HG03175 (cell line): ENCODE data around the gene USP20.

Experiments used
- ATAC-seq: cut with Tn5 transposase; IDR thresholded peaks from one replicate; pipeline ENCODE4 v1.9.1; 2021; ENCODE audit warnings: mild to moderate bottlenecking, moderate library complexity; ENCODE audit not compliant: unreplicated experiment

The USP20 gene

DNA sequence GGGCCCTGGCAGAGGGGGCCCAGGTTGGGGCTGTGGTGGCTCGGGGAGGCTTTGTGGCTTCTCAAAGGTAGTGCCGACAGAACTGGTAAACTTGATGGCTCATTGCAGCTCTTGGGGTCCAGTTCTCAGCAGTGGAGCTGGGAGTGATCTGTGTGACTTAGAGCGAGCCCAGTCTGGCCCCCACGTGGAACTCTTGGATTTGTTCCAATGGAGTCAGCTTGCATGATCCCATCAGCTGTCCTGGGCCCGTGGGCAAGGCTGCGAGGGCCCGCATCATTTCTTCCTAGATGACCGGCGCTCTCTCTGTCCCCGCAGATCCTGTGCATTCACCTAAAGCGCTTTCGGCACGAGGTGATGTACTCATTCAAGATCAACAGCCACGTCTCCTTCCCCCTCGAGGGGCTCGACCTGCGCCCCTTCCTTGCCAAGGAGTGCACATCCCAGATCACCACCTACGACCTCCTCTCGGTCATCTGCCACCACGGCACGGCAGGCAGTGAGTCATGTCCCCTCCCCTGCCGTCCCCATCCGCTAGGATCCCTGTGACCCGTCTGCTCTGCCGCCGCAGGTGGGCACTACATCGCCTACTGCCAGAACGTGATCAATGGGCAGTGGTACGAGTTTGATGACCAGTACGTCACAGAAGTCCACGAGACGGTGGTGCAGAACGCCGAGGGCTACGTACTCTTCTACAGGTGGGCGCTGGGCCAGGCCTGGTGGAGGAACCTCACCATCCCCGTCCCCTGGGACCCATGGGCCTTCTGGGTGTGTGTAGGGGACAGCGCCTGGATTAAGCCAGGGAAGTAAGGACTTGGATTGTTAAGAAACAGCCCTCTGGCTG is 39.2 kb downstream of the USP20 start:
- ATAC-seq: no peak

DNA sequence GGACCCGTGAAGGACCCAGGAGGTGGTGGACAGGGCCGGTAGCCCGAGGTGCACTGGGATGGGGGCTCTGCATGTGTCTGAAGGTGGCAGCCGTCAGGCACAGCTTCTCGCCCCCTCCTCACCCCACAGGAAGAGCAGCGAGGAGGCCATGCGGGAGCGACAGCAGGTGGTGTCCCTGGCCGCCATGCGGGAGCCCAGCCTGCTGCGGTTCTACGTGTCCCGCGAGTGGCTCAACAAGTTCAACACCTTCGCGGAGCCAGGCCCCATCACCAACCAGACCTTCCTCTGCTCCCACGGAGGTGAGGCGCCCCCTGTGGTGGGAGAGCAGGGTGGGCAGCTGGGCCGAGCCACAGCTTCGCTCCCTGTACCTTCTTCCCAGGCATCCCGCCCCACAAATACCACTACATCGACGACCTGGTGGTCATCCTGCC is 39.9 kb downstream of the USP20 start:
- no peak for ATAC-seq

DNA sequence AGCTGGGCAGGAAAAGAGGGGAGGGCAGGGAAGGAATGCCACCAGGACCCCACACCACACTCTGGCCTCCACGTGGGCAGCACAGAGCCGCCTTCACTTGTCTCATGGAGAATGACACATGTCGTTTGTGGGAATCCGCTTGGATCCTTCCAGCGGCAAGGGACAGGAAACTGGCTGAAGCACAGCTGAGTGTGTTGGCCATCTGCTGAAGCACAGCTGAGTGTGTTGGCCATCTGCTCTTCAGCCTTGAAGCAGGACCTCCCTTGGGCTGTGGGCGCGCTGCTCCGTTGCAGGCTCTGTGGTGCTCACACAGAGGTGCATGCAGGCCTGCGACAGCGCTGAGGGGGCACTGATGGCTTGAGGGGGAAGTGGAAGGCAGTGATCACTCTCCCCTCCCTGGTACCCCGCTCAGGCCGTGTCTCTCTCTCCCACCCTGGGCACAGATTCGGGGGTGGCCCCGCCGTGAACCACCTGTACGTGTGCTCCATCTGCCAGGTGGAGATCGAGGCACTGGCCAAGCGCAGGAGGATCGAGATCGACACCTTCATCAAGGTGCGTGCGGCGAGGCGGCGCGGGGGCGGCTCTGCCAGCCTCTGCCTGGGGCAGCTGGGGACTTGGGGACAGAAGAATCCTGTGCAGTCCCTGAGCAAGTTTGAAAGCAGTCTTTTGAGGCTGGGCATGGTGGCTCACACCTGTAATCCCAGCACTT is 40.6 kb downstream of the USP20 start:
- no peak for ATAC-seq

DNA sequence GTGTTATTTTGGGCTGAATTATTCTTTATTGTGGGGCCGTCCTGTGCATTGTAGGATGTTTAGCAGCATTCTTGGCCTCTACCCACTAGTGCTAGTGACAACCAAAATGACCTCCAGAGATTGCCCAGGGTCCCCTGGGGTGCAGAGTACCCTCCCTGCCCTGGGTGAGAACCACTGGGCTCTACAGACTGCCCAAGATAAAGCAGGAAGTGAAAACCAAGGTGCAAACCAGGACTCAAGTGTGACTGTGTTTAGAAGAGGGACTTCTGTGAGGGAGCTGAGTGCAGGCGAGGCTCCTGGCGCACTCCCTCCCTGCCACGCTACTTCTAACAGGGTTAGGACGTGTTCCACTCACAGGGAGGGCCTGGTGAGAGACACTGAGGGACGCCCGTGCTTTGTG is 41.6 kb downstream of the USP20 start:
- ATAC-seq: no peak

DNA sequence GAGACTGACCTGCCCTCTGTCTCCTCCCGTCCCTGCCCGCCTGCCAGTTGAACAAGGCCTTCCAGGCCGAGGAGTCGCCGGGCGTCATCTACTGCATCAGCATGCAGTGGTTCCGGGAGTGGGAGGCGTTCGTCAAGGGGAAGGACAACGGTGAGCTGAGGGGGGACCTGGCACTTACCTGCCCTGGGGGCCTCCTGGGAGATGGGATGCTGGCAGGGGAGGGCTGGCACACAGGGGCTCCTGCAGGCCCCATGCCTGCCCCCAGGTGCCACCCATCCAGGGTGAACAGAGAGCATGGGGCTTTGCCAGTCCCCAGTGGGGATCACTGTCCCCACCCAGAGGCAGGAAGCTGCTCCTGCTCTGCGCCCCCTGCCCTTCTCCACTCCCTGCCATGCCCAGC is 43.0 kb downstream of the USP20 start:
- ATAC-seq: no peak

DNA sequence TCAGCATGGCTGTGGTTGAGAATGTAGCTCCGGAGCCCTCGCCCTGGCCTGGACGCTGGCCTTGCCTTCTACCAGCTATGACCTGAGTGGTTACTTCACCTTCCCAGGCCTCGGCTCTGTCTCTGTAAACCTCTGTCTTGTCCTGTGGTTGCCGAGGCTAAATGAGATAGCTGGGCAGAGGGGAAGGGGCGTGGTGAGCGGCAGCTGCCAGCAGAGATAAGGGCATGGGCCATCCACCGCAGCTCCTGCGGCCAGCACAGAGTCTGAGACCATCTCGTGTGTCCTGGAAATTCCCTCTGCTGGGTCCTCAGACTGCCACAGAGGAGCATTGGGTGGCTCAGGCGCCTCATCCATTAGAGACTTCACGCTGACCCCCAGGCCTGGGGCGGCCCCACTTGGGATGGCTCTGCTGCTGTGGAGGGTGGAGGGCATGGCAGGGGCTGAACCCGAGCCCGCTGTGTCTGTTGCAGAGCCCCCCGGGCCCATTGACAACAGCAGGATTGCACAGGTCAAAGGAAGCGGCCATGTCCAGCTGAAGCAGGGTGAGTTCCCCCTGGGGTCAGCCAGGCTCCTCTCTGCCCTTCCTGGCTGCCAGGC is 43.9 kb downstream of the USP20 start:
- no peak for ATAC-seq

DNA sequence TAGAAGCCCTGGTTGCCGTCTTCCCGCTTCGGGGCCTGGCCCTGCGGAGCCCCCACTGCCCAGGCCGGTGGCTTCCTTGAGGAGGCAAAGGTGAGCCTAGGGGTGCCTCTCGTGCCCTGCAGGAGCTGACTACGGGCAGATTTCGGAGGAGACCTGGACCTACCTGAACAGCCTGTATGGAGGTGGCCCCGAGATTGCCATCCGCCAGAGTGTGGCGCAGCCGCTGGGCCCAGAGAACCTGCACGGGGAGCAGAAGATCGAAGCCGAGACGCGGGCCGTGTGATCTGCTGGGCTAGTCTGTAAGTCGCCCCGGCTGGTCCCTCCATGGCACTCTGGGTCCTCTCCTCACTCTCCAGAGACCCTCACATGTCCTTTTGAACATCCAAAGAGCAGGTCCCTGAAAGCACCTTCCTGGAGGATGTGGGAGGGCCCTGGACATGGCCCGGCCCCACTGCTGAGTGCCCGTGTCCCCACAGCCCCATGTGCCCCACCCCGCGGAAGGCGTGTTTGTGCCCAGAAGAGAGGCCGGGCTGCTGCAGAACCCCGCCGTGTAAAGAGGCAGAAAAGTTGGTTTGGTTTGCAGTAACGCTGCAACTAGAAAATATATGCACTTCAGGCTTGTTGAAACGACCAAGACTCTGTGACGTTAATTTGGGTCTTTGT is 44.9 kb downstream of the USP20 start:
- no peak for ATAC-seq

DNA sequence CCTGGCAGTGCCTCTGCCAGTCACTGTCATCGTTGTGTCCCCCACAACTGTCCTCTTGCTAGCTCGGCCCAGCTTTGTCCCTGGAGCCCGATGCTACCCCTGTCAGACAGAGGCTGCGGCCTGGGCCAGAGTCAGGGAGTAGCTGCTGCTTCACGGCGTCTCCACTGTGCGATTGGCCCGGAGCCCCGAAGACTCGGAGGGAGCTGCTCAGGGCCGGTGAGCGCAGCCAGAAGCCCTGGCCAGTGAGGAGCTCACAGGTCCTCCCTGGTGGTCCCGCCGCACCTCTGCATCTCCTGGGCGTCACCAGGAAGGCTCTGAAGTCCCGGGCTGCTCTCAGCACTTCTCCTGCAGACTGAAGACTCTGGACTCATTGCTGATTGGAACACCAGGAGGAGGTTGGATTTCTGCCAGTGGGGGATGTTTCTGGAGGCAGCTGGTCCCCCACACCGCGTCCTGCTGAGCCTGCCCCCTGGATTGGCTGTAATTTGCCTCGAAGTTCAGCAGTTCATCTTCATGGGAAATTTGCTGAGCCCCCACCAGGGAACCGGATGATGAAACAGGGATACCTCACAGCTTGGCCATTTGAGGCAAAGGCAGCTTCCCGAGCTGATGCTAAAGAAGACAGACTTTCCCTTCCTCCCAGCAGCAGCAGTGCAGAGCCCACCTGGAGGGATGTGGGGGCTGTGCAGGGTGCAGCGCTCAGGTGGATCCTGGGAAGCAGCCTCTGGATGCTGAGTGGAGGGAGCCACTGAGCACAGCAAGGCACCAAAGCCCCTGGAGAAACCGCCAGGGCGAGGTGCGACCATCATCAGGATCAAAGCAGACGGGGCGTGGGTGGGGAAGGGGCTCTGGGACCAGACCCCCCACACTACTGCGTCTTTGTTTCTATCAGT is 45.6 kb downstream of the USP20 start:
- ATAC-seq: no peak

DNA sequence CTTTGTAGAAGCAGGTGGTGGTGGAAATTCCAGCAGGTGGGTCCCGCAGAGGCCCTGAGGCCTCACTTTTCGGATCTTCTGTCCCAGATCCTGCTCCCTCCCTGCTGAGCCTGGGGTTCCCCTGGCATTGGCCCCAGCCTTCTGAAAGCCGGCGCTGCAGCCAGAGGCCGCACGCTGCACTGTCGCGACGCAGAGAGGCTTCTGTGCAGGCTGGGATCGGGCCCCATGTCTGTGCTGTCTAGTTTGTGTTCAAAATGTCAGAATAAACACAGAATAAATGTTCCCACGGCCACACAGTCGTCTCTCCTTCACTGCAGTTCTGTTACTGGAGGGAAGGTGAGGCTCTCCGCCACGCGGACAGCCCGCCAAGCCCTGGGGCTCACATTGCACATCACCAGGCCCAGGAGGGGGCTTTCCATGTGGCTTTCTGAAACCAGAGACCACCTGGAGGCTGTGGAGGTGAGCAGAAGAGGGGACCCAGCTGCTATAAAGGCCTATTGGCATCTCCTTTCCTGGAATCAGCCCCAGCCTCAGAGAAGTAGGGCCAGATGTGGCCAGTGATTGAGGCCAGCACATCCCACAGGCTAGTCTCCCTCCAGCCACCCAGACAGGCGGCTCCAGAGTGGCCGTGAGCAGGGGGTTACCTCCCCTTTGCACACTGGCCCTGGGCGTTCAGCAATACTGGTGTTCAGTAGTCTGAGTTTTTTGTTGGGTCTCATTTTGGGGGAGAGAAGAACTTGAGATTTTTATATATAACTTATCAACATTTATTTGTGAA is 46.5 kb downstream of the USP20 start:
- ATAC-seq: no peak

DNA sequence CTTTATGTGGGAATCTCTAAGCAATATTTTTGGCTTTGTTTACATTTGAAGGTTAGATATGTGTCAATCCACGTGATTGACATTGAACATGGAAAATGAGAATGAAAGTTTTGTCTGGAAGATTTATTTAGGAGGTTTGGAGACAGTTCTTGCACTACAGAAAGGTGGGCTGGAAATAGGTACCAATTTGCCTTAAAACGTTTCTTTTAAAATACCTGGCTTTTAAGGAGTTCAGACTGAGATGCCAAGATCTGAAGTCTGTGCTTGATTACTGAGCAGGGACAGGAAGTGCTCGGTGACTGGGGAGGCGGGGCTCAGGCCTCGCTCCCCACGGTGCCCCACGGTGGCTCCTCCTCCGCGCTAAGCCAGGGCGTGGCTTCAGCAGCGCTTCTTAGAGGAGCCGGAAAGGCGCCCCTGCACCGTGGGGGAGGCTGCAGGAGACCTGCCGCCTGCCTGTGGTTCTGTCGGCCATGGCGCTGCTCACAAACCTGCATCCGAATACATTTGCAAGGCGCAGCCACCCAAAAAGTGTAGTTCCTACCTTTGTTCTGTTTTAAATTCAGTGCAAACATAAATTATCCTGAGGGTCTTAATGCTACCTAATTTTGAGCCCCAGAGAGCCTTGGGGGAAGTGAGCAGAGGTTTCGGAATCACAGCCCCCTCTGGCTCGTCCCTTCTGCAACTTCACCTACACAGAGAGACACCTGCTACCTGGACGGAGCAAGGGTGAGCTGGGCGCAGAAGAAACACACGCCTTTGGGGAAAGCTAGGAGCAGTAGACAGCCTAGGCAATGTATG is 49.2 kb downstream of the USP20 start:
- ATAC-seq: peak; percentile 57

DNA sequence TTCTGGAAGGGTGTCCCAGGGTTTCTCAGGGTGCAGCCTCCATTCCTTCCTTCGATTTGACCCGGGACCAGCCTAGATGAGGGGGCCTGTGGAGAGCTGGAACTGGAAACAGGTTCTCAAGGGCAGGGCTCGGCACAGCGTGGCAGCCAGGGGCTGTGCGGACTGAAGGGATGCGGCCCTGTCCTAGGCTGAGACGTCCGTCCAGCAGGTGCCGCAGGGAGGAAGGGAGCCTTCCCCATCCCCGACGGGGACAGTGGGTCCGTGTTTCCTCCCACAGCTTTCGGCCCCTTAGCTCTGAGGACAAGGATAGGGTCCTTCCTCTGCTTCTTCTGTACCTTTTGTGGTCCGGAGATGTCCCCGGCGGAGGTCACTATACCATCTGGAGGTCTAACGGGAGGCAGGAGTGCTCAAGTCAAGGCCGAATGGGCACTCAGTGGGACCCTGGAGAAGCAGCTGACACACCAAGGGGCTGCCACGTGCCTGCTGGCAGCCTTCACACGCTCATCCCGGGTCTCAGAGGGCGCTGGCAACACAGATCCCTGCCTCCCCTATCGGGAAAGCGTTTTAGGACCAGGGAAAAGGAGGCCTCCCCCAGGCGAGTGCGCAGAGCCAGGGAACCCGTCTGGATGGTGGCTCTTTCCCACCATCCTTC is 49.9 kb downstream of the USP20 start:
- ATAC-seq: no peak

DNA sequence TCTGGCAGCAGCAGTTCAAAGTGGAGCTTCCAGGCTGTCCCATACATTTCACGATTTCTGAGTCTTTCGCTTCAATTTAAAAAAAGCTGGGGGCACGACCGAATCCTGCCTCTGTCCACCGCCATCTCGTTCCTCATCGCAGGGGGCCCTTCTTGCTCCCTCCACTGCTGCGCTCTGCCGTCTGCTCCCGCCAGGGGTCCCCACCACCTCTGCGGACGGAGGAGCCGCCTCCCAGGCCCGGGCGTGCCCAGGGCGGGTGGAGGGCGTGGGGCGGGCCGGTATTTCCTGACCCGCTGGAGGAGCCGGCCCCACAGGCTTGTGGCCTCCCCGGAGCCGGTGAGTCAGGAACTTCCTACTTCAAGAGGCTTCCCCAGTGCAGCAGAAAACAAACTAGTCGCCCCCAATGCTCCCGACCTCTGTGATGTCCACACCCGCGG is 50.4 kb downstream of the USP20 start:
- ATAC-seq: peak; percentile 19

DNA sequence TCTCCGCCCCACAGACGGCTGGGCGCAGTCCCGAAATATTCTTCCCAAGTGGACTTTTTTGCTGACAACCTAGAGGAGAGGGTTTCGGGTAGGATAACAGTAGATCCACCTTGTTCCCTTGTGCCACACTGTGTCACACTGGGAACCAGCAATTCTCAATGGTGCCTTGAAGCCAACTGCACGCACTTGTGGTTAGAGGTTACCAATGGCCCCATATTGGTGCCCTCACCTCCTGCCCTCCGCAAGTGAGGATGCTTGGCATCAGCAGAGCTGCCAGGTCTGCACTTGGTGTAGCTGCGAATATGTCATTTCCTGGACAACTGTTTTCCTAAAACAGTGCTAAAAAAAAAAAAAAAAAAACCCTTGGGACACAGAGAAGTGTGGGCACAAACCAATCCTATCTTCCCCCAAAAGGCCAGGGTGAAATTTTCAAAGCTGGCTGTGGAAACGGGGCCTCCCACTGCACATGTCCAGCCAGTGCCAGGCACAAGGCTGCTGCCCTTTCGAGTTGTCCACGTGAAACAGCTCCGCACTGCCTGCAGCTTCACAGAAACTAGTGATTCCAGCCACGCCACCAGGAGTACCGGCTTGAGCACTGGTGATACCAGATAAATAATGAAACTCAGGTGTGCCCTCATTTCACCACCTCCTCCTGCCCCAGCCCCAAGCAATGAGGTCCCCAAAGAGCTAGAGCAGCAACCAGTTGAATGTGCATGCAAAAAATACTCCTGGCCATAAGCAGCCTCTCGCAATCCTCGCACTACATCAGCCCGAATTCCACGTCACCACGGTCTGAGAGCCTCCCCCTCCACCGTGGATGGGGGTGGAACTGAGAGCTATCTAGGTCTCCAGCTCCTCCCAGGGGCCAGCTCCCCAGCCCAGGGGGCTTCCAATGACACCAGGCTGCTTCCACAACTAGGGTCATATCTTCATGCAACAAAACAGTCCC is 51.2 kb downstream of the USP20 start:
- ATAC-seq: no peak

DNA sequence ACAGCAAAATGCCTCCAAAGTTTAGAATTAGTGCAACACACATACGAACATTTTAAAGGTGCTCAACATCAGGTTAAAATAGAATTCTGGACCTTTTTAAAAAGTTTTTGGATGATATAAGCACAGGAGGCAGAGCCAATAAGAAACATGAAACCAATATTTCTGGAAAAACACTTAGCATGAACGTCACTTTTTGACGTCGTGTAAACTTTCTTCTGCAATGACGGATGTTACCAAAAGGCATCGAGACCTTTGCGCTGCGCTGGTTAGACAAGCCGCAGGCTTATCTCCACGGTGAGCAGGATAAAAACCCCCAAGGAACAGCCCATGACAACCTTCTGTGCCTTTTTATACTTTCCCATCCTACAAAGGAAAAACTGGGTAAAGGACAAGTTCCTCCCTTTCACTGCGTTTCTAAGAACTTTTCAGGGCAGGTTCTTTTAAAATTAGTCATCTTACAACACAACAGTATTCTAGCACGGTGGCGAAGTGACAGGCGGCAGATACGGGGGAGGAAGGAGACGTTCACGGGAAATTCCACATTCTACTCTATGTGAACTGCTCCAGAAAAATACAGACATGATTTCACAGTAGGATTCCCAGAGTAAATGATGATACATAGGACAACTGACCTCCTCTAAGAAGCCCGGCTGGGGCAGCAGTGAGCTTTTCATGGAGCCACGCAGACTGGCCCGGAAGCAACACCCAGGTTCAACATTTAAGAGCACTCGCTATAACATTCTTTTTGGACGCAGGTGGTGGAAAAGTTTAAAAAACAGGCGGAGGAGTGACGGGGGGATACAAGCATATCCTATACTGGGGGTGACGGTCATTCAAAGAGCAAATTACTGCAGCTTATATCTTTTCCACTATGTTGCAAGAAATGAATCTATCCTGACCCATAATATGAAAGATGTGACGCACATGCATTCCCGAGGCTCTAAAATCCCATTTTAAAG is 52.4 kb downstream of the USP20 start:
- ATAC-seq: no peak

DNA sequence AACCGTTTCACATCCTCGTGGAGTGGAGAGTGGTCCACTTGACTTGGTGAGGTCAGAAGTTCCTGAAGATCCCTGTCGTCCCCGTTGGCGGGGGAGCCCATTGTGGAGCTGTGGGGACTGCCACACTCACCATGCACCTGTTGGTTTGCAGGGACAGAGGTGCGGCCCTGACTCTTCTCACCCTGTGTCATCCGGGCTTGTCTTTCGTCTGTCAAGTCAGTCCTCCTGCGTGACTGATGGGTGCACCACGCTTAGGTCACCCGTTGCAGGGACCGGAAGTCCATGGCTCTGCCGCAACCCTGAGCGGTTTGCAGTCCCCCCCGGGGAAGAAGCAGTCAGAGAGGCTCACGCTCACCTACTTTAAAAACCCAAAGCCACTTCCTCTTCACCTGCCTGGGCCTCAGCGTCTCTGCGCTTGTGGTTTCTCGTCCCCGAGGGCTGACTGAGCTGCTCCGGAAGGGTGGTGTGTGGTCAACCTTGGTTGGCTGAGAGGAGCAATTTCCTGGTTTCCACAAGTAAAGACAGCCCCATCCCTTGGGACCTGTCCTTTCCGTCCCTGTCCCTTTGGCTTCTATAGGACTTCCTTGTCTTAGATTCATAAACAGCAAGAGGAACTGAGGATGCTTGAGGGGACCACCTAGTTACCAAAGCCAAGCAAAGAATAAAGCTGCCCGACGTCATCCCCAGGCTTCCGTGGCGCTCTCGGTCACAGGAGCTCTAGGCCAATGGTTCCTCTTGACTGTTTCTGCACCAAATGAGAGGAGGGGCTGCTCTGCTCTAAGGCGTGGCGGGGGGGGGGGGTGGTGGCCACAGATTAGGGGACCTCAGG is 53.2 kb downstream of the USP20 start:
- peak; percentile 61 for ATAC-seq
